Activated naive CD8-positive, alpha-beta T cell (primary cell): ENCODE data around the gene SCN2A.

Experiments
- H3K27ac Mint-ChIP-seq: one replicate; pipeline ENCODE4 v1.8.0; 2021; ENCODE audit warnings: mixed read lengths
- H3K27me3 Mint-ChIP-seq: one replicate; pipeline ENCODE4 v1.8.0; 2021; ENCODE audit warnings: mixed read lengths
- H3K36me3 Mint-ChIP-seq: one replicate; pipeline ENCODE4 v1.8.0; 2021; ENCODE audit warnings: mixed read lengths
- H3K4me1 Mint-ChIP-seq: one replicate; pipeline ENCODE4 v1.8.0; 2021; ENCODE audit warnings: low read depth, mixed read lengths
- H3K4me3 Mint-ChIP-seq: one replicate; pipeline ENCODE4 v1.8.0; 2021; ENCODE audit warnings: mild to moderate bottlenecking, mixed read lengths
- H3K9me3 Mint-ChIP-seq: one replicate; pipeline ENCODE4 v1.8.0; 2021; ENCODE audit warnings: low read depth, mixed read lengths

SCN2A gene

DNA sequence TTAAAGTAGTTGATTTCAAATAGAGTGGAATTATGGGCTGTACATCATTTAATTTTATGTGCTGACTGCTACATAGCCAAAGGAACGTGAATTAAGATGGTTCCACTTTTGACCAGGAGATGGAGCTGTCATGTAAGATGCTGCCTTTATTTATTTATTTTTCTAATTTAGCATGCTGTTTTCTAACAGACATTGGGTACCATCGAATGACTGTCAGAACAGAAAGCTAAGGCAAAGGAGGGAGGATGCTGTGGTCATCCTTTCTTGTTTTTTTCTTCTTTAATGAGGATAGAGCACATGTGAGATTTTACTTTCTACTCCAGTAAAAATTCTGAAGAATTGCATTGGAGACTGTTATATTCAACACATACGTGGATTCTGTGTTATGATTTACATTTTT lies at the start of gene SCN2A:
Gene SCN2A, plus strand, starts transcription at position 185 of the 400 bp plus-strand sequence. CDS start 56,410 bp downstream, outside the sequence.
- H3K4me3 Mint-ChIP-seq, result no peak within 1 kb of the TSS
- peaks cover 9% of the 10 kb centered on the region for H3K27me3 Mint-ChIP-seq
- H3K4me1 Mint-ChIP-seq, result no peaks in the 10 kb centered on the region
- H3K9me3 Mint-ChIP-seq, result no peaks in the 10 kb centered on the region
- no peak within 1 kb of the TSS for H3K27ac Mint-ChIP-seq
- H3K36me3 Mint-ChIP-seq, result no peaks in the 10 kb centered on the region

DNA sequence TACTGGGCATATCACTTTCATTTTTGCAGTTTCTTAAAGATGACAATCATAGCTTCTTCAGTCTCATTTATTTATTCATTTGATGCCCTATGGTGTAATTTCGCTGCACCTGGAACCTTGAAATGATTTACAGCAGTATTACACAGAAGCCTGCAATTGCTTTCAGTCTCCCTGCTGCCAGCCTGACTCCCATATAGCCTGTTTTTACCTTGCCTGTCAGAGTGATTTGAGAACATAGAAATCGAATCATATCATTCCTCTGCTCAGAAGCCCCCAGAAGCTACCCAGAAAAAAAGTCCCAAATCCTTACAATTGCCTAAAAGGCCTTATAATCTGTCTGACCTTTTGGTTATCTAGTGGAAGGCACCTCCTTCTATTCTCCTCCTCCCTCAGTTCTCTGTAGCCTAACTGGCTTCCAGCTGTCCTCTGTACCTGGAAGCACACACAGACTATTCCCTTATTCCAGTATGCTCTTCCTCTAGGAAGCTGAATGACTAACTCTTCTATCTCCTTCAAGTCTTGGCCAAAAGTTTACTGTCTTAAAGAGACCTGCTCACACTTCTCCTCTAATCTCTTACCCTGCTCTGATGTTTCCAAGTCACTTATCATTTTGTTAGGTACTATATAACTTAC lies 48.0 kb upstream of the SCN2A start:
- no peak overlapping the region for H3K27ac Mint-ChIP-seq
- no peaks in the 10 kb centered on the region for H3K4me1 Mint-ChIP-seq
- H3K36me3 Mint-ChIP-seq, result no peaks in the 10 kb centered on the region
- H3K27me3 Mint-ChIP-seq, result no peaks in the 10 kb centered on the region
- H3K9me3 Mint-ChIP-seq, result no peaks in the 10 kb centered on the region
- H3K4me3 Mint-ChIP-seq, result no peak overlapping the region

DNA sequence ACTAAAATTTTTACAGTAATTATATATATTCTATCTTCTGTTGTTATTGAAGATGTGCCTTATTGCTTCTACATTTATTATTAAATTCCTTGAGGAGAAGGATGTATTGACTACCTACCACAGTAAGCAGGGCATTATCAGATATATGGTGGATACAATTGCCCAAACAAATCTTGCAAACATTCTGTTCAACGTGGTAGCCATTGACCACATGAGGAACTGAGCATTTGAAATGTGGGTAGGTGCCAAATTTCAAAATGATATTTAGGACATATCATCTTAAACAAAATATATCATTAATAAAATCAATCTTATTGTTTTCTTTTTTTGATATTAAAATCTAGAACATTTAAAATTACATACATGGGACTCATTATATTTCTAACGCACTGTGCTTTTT lies 46.5 kb upstream of the SCN2A start:
- H3K27ac Mint-ChIP-seq, result no peak overlapping the region
- no peaks in the 10 kb centered on the region for H3K4me1 Mint-ChIP-seq
- no peak overlapping the region for H3K4me3 Mint-ChIP-seq
- no peaks in the 10 kb centered on the region for H3K27me3 Mint-ChIP-seq
- H3K9me3 Mint-ChIP-seq, result no peaks in the 10 kb centered on the region
- no peaks in the 10 kb centered on the region for H3K36me3 Mint-ChIP-seq

DNA sequence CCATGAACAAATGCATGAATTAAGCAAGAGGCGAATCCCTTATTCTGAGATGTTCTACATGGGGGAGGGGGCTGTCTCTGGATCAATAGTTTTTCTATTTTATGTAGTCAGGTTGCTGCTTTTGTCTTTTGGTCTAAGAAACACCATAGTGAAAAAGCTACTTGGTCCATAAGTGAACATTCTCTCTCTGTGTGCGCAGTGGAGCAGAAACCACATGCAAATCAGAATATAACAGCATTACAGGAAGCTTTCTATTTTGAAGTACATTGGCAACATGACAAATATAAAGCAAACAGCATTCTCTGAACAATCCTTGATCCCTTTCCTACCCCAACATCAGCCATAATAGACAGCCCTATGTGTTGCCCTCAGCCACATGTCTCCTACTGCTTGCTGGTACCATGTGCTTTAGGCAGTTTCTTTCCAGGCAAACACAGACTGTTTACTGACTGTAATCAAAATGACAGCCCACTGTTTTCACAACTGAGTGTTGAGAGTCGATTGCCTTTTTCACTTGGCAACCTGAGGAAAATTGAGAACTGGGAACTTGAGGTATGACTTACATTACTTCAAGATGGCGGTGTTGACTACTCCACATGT lies 45.9 kb upstream of the SCN2A start:
- H3K27ac Mint-ChIP-seq, result no peak overlapping the region
- no peaks in the 10 kb centered on the region for H3K36me3 Mint-ChIP-seq
- no peaks in the 10 kb centered on the region for H3K27me3 Mint-ChIP-seq
- no peaks in the 10 kb centered on the region for H3K9me3 Mint-ChIP-seq
- no peak overlapping the region for H3K4me3 Mint-ChIP-seq
- no peaks in the 10 kb centered on the region for H3K4me1 Mint-ChIP-seq

DNA sequence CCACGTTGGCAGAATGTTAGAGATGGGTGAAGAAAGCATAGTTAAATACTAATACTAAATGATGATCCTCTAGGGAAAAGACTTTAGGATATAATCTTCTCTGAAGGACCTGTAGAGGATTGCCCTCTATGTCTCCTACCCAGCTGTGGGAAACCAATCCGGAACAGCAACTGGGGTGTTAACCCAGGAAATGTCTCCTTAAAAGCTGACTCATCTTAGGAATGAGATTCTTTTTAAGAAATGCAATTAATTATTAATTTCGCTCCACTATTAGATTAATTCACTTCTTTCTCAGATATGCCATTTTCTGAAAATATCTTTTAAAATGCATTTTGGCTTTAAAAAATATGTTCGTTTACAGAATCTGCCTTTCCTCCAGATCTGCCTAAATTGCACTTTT lies 42.8 kb upstream of the SCN2A start:
- Mint-ChIP-seq H3K4me3 (no peak overlapping the region), H3K36me3 (no peaks in the 10 kb centered on the region), H3K9me3 (no peaks in the 10 kb centered on the region), H3K27ac (no peak overlapping the region), H3K4me1 (no peaks in the 10 kb centered on the region), H3K27me3 (no peaks in the 10 kb centered on the region)

DNA sequence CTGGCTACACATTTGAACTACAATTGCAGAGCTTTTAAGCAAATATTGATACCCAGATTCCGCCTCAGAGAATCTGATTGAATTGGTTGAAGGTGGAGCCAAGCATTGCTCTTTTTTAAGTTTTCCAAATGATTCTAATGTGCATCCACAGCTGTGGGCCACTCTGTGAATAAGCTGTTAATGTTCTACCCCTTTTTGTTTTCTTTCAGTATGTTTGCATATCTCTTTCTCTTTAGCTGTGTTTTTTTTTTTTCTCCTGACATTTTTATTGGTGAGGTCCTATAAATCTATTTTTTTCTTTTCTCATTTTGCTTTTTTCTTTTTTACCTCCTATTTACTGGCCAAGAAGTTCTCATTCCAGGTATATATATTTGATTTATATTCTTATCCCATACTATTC lies 41.9 kb upstream of the SCN2A start:
- Mint-ChIP-seq H3K27me3 (no peaks in the 10 kb centered on the region), H3K4me1 (no peaks in the 10 kb centered on the region), H3K27ac (no peak overlapping the region), H3K9me3 (no peaks in the 10 kb centered on the region), H3K4me3 (no peak overlapping the region), H3K36me3 (no peaks in the 10 kb centered on the region)

DNA sequence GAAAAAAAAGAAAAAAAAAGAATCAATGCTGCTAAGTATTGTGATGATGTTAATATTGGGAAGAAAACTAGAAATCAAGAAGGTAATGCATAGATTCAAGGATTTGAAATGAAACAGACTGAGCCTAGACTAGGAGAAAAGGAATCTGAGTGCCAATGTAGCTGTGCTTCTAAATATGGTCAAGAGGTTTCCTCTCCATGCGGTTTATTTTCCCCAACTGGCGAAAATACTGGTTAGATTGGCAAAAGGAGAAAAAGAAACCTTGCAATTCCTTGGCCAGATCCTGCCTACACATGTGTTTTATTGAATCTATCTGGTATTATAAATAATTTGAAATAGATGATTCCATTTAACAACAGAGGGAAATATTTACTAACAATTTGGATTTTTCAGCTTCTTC lies 41.0 kb upstream of the SCN2A start:
- no peaks in the 10 kb centered on the region for H3K36me3 Mint-ChIP-seq
- H3K4me3 Mint-ChIP-seq, result no peak overlapping the region
- no peaks in the 10 kb centered on the region for H3K27me3 Mint-ChIP-seq
- no peaks in the 10 kb centered on the region for H3K9me3 Mint-ChIP-seq
- no peaks in the 10 kb centered on the region for H3K4me1 Mint-ChIP-seq
- no peak overlapping the region for H3K27ac Mint-ChIP-seq

DNA sequence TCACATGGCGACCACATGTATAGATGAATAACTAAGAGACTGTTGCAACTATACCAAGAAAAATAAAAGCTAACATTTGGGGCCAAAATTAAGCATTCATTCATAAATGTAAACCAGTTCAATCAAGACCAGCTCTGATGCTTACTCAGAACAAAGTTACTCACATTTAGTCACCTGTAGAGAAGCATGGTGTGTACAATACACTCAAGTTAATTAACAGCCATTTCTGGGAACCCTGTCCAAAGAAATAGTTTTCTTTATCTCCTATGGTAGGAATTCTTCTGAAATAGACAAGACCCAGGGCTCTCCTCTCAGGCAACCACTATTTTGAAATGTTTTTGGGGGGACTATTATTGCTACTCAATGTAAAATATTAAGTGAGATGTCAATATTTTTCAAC lies 37.0 kb upstream of the SCN2A start:
- peaks cover 4% of the 10 kb centered on the region for H3K27me3 Mint-ChIP-seq
- no peaks in the 10 kb centered on the region for H3K9me3 Mint-ChIP-seq
- H3K4me1 Mint-ChIP-seq, result peaks cover 3% of the 10 kb centered on the region
- H3K36me3 Mint-ChIP-seq, result no peaks in the 10 kb centered on the region
- no peak overlapping the region for H3K27ac Mint-ChIP-seq
- H3K4me3 Mint-ChIP-seq, result no peak overlapping the region

DNA sequence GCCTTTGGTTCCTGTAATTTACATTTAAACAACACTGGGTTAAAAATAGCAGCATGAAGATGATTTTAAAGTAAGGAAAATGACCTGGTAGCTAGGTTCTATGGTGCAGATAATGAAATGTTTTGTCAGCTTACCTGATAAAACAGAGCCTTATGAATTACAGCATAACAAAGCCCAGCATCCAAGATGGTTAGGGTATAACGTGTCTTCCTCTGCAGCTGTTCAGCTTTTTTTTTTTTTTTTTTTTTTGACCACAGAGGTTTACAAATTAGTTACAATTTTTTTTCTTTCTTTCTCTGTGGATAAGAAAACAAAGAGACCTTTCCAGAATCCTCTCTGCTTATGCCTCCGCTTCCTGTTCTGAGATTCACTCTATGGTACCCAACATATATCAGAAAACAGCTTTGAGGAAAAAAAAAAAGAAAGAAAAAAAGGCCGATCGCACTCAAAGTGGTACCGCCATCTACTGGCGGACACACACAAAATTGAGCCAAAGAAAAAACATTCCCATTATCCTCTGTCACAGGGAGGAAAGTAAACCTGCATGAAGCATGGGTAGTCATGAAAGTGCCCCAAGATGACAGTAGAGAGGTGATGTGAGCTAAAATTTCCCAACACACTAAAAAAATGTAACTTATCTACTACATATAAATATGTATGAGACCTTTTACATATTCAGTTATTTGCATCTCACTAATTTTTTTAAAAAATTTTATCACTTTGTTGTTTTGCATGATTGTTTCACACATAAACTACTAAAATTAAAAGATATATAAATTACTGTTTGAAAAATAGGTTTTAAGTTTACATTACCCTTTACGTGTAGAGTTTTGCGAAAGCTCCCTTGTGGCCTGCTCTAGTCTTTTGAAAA lies 35.3 kb upstream of the SCN2A start, which contains the start of gene SCN3A:
Gene SCN3A, minus strand, starts transcription at position 362 of the 871 bp plus-strand sequence. CDS start 27,656 bp downstream, outside the sequence.
- no peak within 1 kb of the TSS for H3K27ac Mint-ChIP-seq
- no peaks in the 10 kb centered on the region for H3K36me3 Mint-ChIP-seq
- H3K27me3 Mint-ChIP-seq, result peaks cover 4% of the 10 kb centered on the region
- peak within 1 kb of the TSS; percentile 46 for H3K4me3 Mint-ChIP-seq
- no peaks in the 10 kb centered on the region for H3K9me3 Mint-ChIP-seq
- H3K4me1 Mint-ChIP-seq, result peaks cover 3% of the 10 kb centered on the region

DNA sequence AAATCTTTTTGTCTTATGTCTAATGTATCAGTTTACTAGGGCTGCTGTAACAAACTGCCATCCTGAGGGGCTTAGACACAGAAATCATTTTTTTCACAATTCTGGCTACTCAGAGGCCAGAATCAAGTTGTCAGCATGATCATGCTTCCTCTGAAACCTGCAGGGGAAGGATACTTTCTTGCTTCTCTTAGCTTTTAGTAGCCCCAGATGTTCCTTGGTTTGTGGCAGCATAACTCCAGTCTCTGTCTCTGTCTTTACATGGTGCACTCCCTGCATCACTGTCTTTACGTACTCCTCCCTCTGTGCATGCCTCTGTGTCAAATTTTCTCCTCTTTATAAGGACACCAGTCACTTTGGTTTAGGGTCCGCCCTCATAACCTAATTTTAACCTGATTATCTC lies 33.3 kb upstream of the SCN2A start:
- Mint-ChIP-seq H3K4me3 (no peak overlapping the region), H3K9me3 (no peaks in the 10 kb centered on the region), H3K27ac (no peak overlapping the region), H3K27me3 (peaks cover 4% of the 10 kb centered on the region), H3K36me3 (no peaks in the 10 kb centered on the region), H3K4me1 (peaks cover 3% of the 10 kb centered on the region)

DNA sequence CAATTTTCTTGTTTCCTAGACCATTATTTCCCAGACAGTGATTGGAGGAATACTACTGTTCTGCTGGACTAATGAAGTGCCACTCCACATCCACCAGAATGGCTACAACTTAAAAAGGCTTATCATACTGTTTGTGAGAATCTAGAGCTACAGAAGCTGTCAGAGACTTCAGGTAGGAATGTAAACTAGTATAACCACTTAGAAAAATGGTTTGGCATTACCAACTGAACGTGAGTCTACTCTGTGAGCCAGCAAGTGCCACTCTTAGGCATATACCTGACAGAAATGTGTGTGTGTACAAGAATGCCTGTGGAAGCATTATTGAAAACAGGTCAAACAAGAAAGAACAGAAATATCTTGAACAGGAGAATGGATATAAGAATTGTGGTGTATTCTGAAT lies 31.1 kb upstream of the SCN2A start:
- no peak overlapping the region for H3K4me3 Mint-ChIP-seq
- H3K36me3 Mint-ChIP-seq, result no peaks in the 10 kb centered on the region
- peaks cover 4% of the 10 kb centered on the region for H3K27me3 Mint-ChIP-seq
- peaks cover 3% of the 10 kb centered on the region for H3K4me1 Mint-ChIP-seq
- H3K27ac Mint-ChIP-seq, result no peak overlapping the region
- H3K9me3 Mint-ChIP-seq, result no peaks in the 10 kb centered on the region

DNA sequence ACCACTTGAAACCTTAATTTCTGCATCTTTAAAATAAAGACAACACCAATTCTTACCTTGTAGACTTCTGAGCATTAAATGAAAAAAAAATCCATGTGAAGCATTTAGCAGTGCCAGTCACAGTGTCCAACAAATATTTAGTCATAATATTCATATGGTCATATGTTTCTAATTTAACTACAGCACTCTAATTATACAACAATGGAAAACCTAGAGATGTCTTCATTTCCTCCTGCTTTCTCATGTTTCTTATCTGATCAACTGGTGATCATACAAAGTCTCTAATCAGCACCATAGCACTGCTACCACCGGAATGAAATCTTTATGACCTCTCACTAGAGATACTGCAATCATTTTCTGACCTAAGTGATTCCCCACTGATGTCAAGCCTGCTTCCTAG lies 25.1 kb upstream of the SCN2A start:
- H3K4me3 Mint-ChIP-seq, result no peak overlapping the region
- H3K27me3 Mint-ChIP-seq, result no peaks in the 10 kb centered on the region
- H3K9me3 Mint-ChIP-seq, result no peaks in the 10 kb centered on the region
- H3K36me3 Mint-ChIP-seq, result no peaks in the 10 kb centered on the region
- no peaks in the 10 kb centered on the region for H3K4me1 Mint-ChIP-seq
- H3K27ac Mint-ChIP-seq, result no peak overlapping the region

DNA sequence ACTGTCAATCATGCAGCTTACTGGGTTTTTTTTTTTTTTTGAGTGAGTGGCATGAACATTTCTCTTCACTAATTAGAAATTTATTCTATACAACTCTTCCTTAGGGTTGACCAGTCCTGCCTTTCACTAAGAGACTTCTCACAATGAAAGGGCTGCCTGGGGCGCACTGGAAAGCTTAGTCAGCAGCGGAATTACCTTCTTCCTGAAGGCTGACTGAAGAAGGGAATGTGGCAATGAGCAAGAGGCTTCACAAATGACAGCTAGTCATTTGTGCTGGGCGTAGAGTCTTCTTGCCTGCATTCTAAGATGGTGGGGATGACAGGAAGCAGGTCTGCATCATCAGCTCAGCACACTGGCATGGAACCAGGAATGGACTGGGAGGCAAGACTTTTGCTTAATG lies 19.7 kb upstream of the SCN2A start:
- Mint-ChIP-seq H3K9me3 (no peaks in the 10 kb centered on the region), H3K27me3 (no peaks in the 10 kb centered on the region), H3K36me3 (no peaks in the 10 kb centered on the region), H3K27ac (no peak overlapping the region), H3K4me1 (no peaks in the 10 kb centered on the region), H3K4me3 (no peak overlapping the region)

DNA sequence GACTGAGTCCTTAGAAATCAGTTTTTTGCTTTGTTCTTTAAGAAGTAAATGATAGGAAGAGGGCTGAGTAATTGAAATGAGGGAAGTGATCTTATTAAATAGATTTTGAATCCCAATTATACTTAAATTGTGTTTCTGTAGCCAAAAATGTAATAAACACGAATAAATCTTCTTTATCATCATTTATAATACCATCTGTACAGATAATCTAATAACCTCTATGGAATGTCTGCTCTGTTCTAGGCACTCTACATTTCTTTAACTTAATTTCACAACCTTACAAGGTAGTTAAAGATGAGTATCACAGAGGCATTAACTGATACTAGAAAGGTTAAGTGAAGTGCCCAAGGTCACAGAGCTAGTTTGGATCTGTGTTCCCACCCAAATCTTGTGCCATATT lies 14.3 kb upstream of the SCN2A start:
- peaks cover 2% of the 10 kb centered on the region for H3K27me3 Mint-ChIP-seq
- no peak overlapping the region for H3K4me3 Mint-ChIP-seq
- no peak overlapping the region for H3K27ac Mint-ChIP-seq
- H3K9me3 Mint-ChIP-seq, result no peaks in the 10 kb centered on the region
- H3K4me1 Mint-ChIP-seq, result no peaks in the 10 kb centered on the region
- no peaks in the 10 kb centered on the region for H3K36me3 Mint-ChIP-seq

DNA sequence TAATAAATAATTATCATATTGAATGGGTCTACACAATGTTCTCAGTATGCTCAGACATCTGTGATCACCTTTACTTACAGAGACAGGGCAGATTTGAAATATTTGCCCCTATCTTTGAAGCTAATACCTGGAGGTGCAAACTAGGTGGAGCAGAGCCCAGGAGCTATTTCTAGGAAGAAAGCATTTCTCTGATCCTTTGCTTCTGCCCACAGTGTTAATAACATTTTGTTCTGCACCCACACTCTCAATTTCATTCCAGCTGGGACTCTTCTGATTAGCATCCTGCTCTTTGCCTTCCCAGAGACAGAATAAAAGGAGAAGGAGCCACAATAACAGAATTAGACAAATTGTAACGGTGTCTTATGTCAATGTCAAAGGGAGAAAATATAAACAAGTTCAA lies 11.6 kb upstream of the SCN2A start:
- Mint-ChIP-seq H3K9me3 (no peaks in the 10 kb centered on the region), H3K4me1 (no peaks in the 10 kb centered on the region), H3K27ac (no peak overlapping the region), H3K36me3 (no peaks in the 10 kb centered on the region), H3K4me3 (no peak overlapping the region), H3K27me3 (peaks cover 2% of the 10 kb centered on the region)
